ENCODE measurements around the gene KDM6B. TPM values are rescaled to one million over a fixed set of nuclear protein-coding genes. Genes with fewer than 3 reads are reported as not detected.

The KDM6B gene
- total and polyA plus RNA-seq, 7 donors: 2.8 to 26.0 (median 15.2) TPM

GRCh38 chr17:7852919-7853690 is 19.1 kb downstream of the KDM6B start:
- peaks cover 19% of the 10 kb centered on the region for H3K4me1 ChIP-seq
- WGBS, 3 donors: 68 to 75% (median 71%) methylated on average over 42 to 51 of the region's 51 CpGs
- H3K27me3 ChIP-seq (ENCODE audit: insufficient read depth in 3 of 3, low read length in 2 of 3): no peaks in the 10 kb centered on the region
- ATAC-seq (no peak), DNase-seq (peak in 1 of 2 donors; percentile 56)
- peak overlapping the region; percentile 30 for H3K27ac ChIP-seq
- peaks cover 8 to 61% of the 10 kb centered on the region in 2 donors for H3K36me3 ChIP-seq (ENCODE audit: insufficient read depth in 1 of 2, low read depth in 1 of 2)
- intact Hi-C loops (cut with DNase I): loop anchor here in 1 of 2 donors (5.0 kb wide), 1 partner anchor 111 kb away; no protein-coding TSS in a partner anchor
- no peaks in the 10 kb centered on the region for H3K9me3 ChIP-seq
- no peak for TF ChIP-seq CTCF (IDR thresholded peaks at IDR 0.05)
- peak overlapping the region; percentile 86 for H3K4me3 ChIP-seq

GRCh38 chr17:7853691-7854038 is 19.6 kb downstream of the KDM6B start:
- 76 to 81% (median 78%) methylated on average over 21 of the region's 21 CpGs for WGBS, 3 donors
- ATAC-seq: no peak

GRCh38 chr17:7854078-7854777 is 20.2 kb downstream of the KDM6B start:
- peaks cover 30% of the 10 kb centered on the region for H3K4me1 ChIP-seq
- intact Hi-C loops (cut with DNase I): loop anchor here in 1 of 2 donors (5.0 kb wide), 1 partner anchor 112 kb away; no protein-coding TSS in a partner anchor
- DNase-seq (peak in 1 of 2 donors; percentile 53), ATAC-seq (no peak)
- peaks cover 4 to 52% of the 10 kb centered on the region in 2 donors for H3K36me3 ChIP-seq (ENCODE audit: insufficient read depth in 1 of 2, low read depth in 1 of 2)
- H3K27me3 ChIP-seq (ENCODE audit: insufficient read depth in 3 of 3, low read length in 2 of 3): no peaks in the 10 kb centered on the region
- no peaks in the 10 kb centered on the region for H3K9me3 ChIP-seq
- no peak for TF ChIP-seq CTCF (IDR thresholded peaks at IDR 0.05)
- peak overlapping the region; percentile 86 for H3K4me3 ChIP-seq
- 69 to 74% (median 70%) methylated on average over 31 of the region's 31 CpGs for WGBS, 3 donors
- H3K27ac ChIP-seq: peak overlapping the region; percentile 30

More at GRCh38 chr17:7853691-7854038, 19.6 kb downstream of the KDM6B start:
- Histone ChIP-seq H3K4me1 (peaks cover 24% of the 10 kb centered on the region), H3K9me3 (no peaks in the 10 kb centered on the region), H3K4me3 (peak overlapping the region; percentile 86), H3K27me3 (ENCODE audit: insufficient read depth in 3 of 3, low read length in 2 of 3) (no peaks in the 10 kb centered on the region), H3K36me3 (ENCODE audit: insufficient read depth in 1 of 2, low read depth in 1 of 2) (peaks cover 8 to 57% of the 10 kb centered on the region in 2 donors), H3K27ac (peak overlapping the region; percentile 30)
- peak in 1 of 2 donors; percentile 54 for DNase-seq
- intact Hi-C loops (cut with DNase I): loop anchor here in 1 of 2 donors (5.0 kb wide), 1 partner anchor 111 kb away; no protein-coding TSS in a partner anchor
- TF ChIP-seq CTCF (IDR thresholded peaks at IDR 0.05): no peak

GRCh38 chr17:7854851-7855659 is 21.0 kb downstream of the KDM6B start, which contains the start of gene TMEM88:
TMEM88 (plus strand) TSS chr17:7855066; CDS start chr17:7855075, 9 bp downstream.
- Histone ChIP-seq H3K4me1 (peaks cover 31% of the 10 kb centered on the region), H3K36me3 (ENCODE audit: insufficient read depth in 1 of 2, low read depth in 1 of 2) (peaks cover 3 to 45% of the 10 kb centered on the region in 2 donors), H3K27me3 (ENCODE audit: insufficient read depth in 3 of 3, low read length in 2 of 3) (no peaks in the 10 kb centered on the region), H3K9me3 (no peaks in the 10 kb centered on the region), H3K27ac (peak within 1 kb of the TSS; percentile 93), H3K4me3 (peak within 1 kb of the TSS; percentile 86)
- no peak for TF ChIP-seq CTCF (IDR thresholded peaks at IDR 0.05)
- intact Hi-C loops (cut with DNase I): loop anchor here in 1 of 2 donors (5.0 kb wide), 1 partner anchor 113 kb away; no protein-coding TSS in a partner anchor
- DNase-seq (peak in 1 of 2 donors; percentile 64), ATAC-seq (no peak)
- WGBS, 3 donors: 53 to 57% (median 57%) methylated on average over 47 to 57 of the region's 57 CpGs
